ENCODE measurements around the gene ELMO1.

GRCh38 chr7:37351716-37352115 is 96.9 kb downstream of the ELMO1 start:
- TF ChIP-seq TAF1 (IDR thresholded peaks at IDR 0.05; ENCODE audit: borderline replicate concordance, low read depth, low read length) (no peak), POLR2A (IDR thresholded peaks at IDR 0.05; ENCODE audit: low read depth, low read length) (no peak)

All from GM12892 (cell line).